Right cardiac atrium (tissue), 5 donors: ENCODE measurements around the gene ESR2. TPM values are rescaled to one million over a fixed set of nuclear protein-coding genes. Genes with fewer than 3 reads are reported as not detected.

Source experiments
- ATAC-seq, 2 donors: fragments of 200-7000 bp; cut with Tn5 transposase; one replicate each; pipeline versions ENCODE4 v1.8.0 to v1.9.1; 2020; ENCODE audit warnings: moderate library complexity in 2 of 2, mild to moderate bottlenecking in 1 of 2
- DNase-seq, 3 donors: peaks; one replicate each; pipeline ENCODE4 v3.0.0-alpha.2; 2020
- H3K27ac ChIP-seq: one replicate; pipeline ENCODE4 v1.5.1; 2013; ENCODE audit warnings: mild to moderate bottlenecking, low read length, control low read depth, moderate library complexity
- H3K27me3 ChIP-seq: one replicate; pipeline ENCODE4 v1.6.1; 2013; ENCODE audit not compliant: control insufficient read depth, insufficient read depth
- H3K4me1 ChIP-seq: one replicate; pipeline ENCODE4 v1.6.1; 2013; ENCODE audit warnings: low read length; ENCODE audit not compliant: control insufficient read depth, insufficient read depth
- H3K4me3 ChIP-seq: one replicate; pipeline ENCODE4 v1.5.1; 2013; ENCODE audit warnings: low read length, control low read depth
- H3K9me3 ChIP-seq: one replicate; pipeline ENCODE4 v1.6.1; 2013; ENCODE audit warnings: low read length; ENCODE audit not compliant: control insufficient read depth
- WGBS: extraction: QIAGEN DNeasy Blood & Tissue Kit; methylation state at CpG from one replicate; pipeline ENCODE4 v1.1.7; 2013; 5-methylcytosine and 5-hydroxymethylcytosine counted together
- intact Hi-C, 4 donors: fragments of 100-400 bp; cut with DNase I; formaldehyde crosslinking; loops; one replicate each; pipeline versions ENCODE4 v1.11.0 to v1.14.0; 2022 to 2023
- polyA plus RNA-seq: library from polyadenylated mRNA; stranded (reverse); fragments of 200-250 nt; gene quantifications from one replicate; pipeline ENCODE4 v1.2.3, GENCODE V29; 2013
- total RNA-seq, 4 donors: library from RNA; stranded (reverse); fragmentation: NEBNext Ultra II Directional; extraction: Animal tissue kit (Norgen Biotek cat#: 25700); gene quantifications; one replicate each; pipeline ENCODE4 v1.2.1, GENCODE V29; 2021
- donor health status: healthy with polysubstance abuse.
- donor health status: DM: no; HTN: yes; CAD: no.
- donor health status: DM: no; HTN: no; CAD: no.
- donor health status: DM: no; HTN: yes; CAD: no; lungs with severe emphysema.
- donor health status: DM: yes; HTN: yes; CAD: no.

Gene ESR2
- total and polyA plus RNA-seq, 5 donors: 0.11 to 0.60 (median 0.32) TPM

GRCh38 chr14:64303471-64303917 lies 9.3 kb upstream of the ESR2 start:
- no peak overlapping the region for H3K4me3 ChIP-seq
- WGBS: 24% methylated on average over 4 of the region's 4 CpGs
- no peaks in the 10 kb centered on the region for H3K9me3 ChIP-seq
- H3K27ac ChIP-seq: no peak overlapping the region
- H3K4me1 ChIP-seq: no peaks in the 10 kb centered on the region
- intact Hi-C loops: loop anchor here (2.0 to 10.0 kb wide), 2 partner anchors 503 to 509 kb away; no protein-coding TSS in a partner anchor
- peak; percentile 44 to 54 for ATAC-seq
- no peaks in the 10 kb centered on the region for H3K27me3 ChIP-seq
- no peak for DNase-seq

- no peaks in the 10 kb centered on the region for H3K9me3 ChIP-seq
- H3K4me1 ChIP-seq: no peaks in the 10 kb centered on the region
- H3K4me3 ChIP-seq: no peak overlapping the region
- no peak overlapping the region for H3K27ac ChIP-seq
- no peak for DNase-seq
- intact Hi-C loops: loop anchor here in 1 of 4 donors (10.0 kb wide), 1 partner anchor 134 kb away; no protein-coding TSS in a partner anchor
- 89% methylated on average over 1 of the region's 1 CpG for WGBS
- no peaks in the 10 kb centered on the region for H3K27me3 ChIP-seq
- no peak for ATAC-seq
These were observed 4.6 kb upstream of the ESR2 start for GRCh38 chr14:64298773-64299172.

- Histone ChIP-seq H3K4me3 (no peak overlapping the region), H3K4me1 (no peaks in the 10 kb centered on the region), H3K9me3 (no peaks in the 10 kb centered on the region), H3K27ac (no peak overlapping the region), H3K27me3 (no peaks in the 10 kb centered on the region)
- DNase-seq (no peak), ATAC-seq (peak in 1 of 2 donors; percentile 30)
- intact Hi-C loops: loop anchor here in 1 of 4 donors (10.0 kb wide), 1 partner anchor 132 kb away; no protein-coding TSS in a partner anchor
These were observed 2.4 kb upstream of the ESR2 start for GRCh38 chr14:64296561-64296960.

- no peaks in the 10 kb centered on the region for H3K9me3 ChIP-seq
- no peak overlapping the region for H3K27ac ChIP-seq
- H3K4me1 ChIP-seq: no peaks in the 10 kb centered on the region
- ATAC-seq: peak; percentile 88 to 89
- peak; percentile 67 to 91 (median 86) for DNase-seq
- no peaks in the 10 kb centered on the region for H3K27me3 ChIP-seq
- intact Hi-C loops: loop anchor here in 3 of 4 donors (2.0 to 10.0 kb wide), 3 partner anchors 130 to 136 kb away; no protein-coding TSS in a partner anchor
- peak overlapping the region; percentile 41 for H3K4me3 ChIP-seq
- 10% methylated on average over 20 of the region's 20 CpGs for WGBS
These were observed 672 bp upstream of the ESR2 start for GRCh38 chr14:64294672-64295413.

GRCh38 chr14:64292197-64292596 lies 2.0 kb downstream of the ESR2 start:
- H3K9me3 ChIP-seq: no peaks in the 10 kb centered on the region
- no peak overlapping the region for H3K4me3 ChIP-seq
- H3K27me3 ChIP-seq: no peaks in the 10 kb centered on the region
- ATAC-seq (no peak), DNase-seq (no peak)
- intact Hi-C loops: loop anchor here in 2 of 4 donors (5.0 to 10.0 kb wide), 2 partner anchors 127 to 130 kb away; no protein-coding TSS in a partner anchor
- H3K27ac ChIP-seq: no peak overlapping the region
- WGBS: 89% methylated on average over 3 of the region's 3 CpGs
- H3K4me1 ChIP-seq: no peaks in the 10 kb centered on the region

- intact Hi-C loops: no loop called here
- ATAC-seq (no peak), DNase-seq (no peak)
- WGBS: 97% methylated on average over 1 of the region's 1 CpG
- Histone ChIP-seq H3K9me3 (no peaks in the 10 kb centered on the region), H3K4me3 (no peak overlapping the region), H3K27ac (no peak overlapping the region), H3K27me3 (no peaks in the 10 kb centered on the region), H3K4me1 (no peaks in the 10 kb centered on the region)
These were observed 4.6 kb downstream of the ESR2 start for GRCh38 chr14:64289571-64289970.

GRCh38 chr14:64281805-64282204 lies 12.4 kb downstream of the ESR2 start:
- WGBS: 63% methylated on average over 2 of the region's 2 CpGs
- H3K4me3 ChIP-seq: no peak overlapping the region
- H3K27me3 ChIP-seq: no peaks in the 10 kb centered on the region
- H3K4me1 ChIP-seq: no peaks in the 10 kb centered on the region
- ATAC-seq (no peak), DNase-seq (no peak)
- intact Hi-C loops: no loop called here
- H3K27ac ChIP-seq: no peak overlapping the region
- H3K9me3 ChIP-seq: no peaks in the 10 kb centered on the region

- Histone ChIP-seq H3K4me1 (no peaks in the 10 kb centered on the region), H3K27me3 (no peaks in the 10 kb centered on the region), H3K27ac (no peak overlapping the region), H3K4me3 (no peak overlapping the region), H3K9me3 (no peaks in the 10 kb centered on the region)
- DNase-seq (no peak), ATAC-seq (peak in 1 of 2 donors; percentile 72)
- WGBS: 69% methylated on average over 15 of the region's 15 CpGs
- intact Hi-C loops: no loop called here
These were observed 14.2 kb downstream of the ESR2 start for GRCh38 chr14:64279704-64280668.

- Histone ChIP-seq H3K4me1 (no peaks in the 10 kb centered on the region), H3K4me3 (no peak overlapping the region), H3K27ac (no peak overlapping the region), H3K9me3 (no peaks in the 10 kb centered on the region), H3K27me3 (no peaks in the 10 kb centered on the region)
- DNase-seq: no peak
- intact Hi-C loops: no loop called here
- no peak for ATAC-seq
- WGBS: 63% methylated on average over 2 of the region's 2 CpGs
These were observed 15.7 kb downstream of the ESR2 start for GRCh38 chr14:64278458-64278857.

GRCh38 chr14:64272019-64272418 lies 22.2 kb downstream of the ESR2 start:
- Histone ChIP-seq H3K27ac (no peak overlapping the region), H3K4me3 (no peak overlapping the region), H3K9me3 (no peaks in the 10 kb centered on the region), H3K4me1 (no peaks in the 10 kb centered on the region), H3K27me3 (no peaks in the 10 kb centered on the region)
- no peak for ATAC-seq
- intact Hi-C loops: no loop called here
- no peak for DNase-seq

GRCh38 chr14:64266239-64266638 lies 27.9 kb downstream of the ESR2 start:
- Histone ChIP-seq H3K4me3 (no peak overlapping the region), H3K9me3 (no peaks in the 10 kb centered on the region), H3K27me3 (no peaks in the 10 kb centered on the region), H3K4me1 (no peaks in the 10 kb centered on the region), H3K27ac (no peak overlapping the region)
- intact Hi-C loops: no loop called here
- ATAC-seq (no peak), DNase-seq (no peak)
- 42% methylated on average over 2 of the region's 2 CpGs for WGBS
